ENCODE measurements around the gene MYBBP1A.

MYBBP1A gene

DNA sequence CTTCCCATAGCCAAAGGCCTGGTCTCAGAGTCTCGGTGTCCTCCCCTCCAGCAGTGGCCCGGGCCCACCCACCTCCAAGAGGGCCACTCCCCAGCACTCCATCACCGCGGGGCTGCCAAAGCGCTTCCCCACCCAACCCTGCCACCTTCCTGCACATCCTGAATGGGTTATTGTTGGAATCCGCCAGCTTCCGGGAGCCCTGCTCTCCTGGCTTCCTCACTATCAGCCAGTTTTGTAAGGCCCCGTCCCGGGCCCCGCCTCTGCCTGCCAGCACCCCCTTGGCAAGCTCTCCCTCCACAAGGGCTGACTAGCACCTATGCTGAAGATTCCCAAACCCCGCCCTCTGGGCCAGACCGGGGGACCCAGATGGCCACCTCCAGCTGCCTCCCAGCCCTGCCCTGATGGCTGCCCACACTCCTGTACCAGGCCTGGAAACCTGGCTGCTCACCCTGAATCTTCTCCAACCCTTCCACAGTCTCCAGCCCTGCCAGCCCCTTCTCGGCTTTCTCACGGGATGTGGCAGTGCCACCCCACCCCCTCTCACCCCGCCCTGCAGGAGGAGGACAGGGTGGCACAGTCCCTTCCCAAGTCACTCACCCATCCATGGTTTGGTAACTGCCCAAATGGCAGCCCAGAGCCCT is 14.4 kb downstream of the MYBBP1A start:
- no peak for DNase-seq (ENCODE audit: low read depth in 2 of 2)
- TF ChIP-seq, protein P1, sequence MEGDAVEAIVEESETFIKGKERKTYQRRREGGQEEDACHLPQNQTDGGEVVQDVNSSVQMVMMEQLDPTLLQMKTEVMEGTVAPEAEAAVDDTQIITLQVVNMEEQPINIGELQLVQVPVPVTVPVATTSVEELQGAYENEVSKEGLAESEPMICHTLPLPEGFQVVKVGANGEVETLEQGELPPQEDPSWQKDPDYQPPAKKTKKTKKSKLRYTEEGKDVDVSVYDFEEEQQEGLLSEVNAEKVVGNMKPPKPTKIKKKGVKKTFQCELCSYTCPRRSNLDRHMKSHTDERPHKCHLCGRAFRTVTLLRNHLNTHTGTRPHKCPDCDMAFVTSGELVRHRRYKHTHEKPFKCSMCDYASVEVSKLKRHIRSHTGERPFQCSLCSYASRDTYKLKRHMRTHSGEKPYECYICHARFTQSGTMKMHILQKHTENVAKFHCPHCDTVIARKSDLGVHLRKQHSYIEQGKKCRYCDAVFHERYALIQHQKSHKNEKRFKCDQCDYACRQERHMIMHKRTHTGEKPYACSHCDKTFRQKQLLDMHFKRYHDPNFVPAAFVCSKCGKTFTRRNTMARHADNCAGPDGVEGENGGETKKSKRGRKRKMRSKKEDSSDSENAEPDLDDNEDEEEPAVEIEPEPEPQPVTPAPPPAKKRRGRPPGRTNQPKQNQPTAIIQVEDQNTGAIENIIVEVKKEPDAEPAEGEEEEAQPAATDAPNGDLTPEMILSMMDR (IDR thresholded peaks at IDR 0.05; ENCODE audit: low read depth, low read length) = no peak
- H3K4me3 ChIP-seq (replicated peaks in 1 of 2; ENCODE audit: low read depth in 2 of 2, low read length in 2 of 2) = no peak overlapping the region

DNA sequence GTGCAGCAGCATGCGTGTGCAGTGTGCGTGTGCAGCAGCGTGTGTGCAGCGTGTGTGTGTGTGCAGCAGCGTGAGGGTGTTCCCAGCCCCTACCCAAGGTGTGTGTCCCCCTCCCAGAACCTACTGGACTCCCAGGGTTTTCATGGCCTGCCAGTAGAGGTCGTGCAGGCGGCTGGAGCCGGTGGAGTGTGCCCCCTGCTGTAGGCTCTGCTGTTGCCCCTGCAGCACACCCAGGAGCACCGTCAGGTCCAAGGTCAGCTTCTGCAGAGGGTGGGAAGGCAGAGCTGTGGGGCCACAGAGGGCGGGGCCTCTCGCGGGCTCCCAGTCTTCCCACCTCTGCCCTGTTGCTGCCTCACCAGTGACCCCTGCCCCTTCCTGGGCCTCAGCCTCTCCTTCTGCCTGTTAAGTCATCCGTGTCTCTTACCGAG is 14.9 kb downstream of the MYBBP1A start:
- TF ChIP-seq, protein P1 (IDR thresholded peaks at IDR 0.05; ENCODE audit: low read depth, low read length) = peak; percentile 11

DNA sequence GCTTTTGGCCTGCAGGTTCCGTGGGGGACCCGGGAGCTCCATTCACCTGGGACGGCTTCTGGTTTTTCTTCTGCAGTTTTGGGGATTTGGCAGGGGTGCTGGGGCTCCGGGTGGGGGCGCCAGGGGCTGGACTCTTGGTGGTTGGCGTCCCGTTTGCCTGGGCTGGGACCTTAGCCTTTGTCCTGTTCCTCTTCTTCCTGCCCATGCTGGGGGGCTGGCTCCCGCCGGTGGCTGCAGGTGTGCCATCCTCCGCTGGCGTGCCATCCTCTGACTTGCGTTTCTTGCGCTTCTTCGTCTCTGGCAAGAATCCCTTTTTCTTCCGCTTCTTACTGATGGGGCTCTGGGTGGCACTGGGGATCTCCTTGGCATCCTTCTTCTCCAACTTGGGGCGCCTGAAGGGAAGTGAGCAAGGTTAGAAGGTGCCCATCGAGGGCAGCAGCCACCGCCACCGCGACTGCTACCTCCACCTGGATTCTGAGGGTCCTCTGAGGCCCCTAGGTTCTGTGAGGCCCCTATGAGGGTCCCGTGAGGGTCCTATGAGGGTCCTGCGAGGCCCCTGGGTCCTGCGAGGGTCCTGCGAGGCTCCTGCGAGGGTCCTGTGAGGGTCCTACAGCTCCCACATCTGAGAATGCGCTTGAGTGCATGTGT is 15.5 kb downstream of the MYBBP1A start:
- DNase-seq (ENCODE audit: low read depth in 2 of 2) = no peak
- no peak overlapping the region for H3K4me3 ChIP-seq (replicated peaks in 1 of 2; ENCODE audit: low read depth in 2 of 2, low read length in 2 of 2)
- TF ChIP-seq, protein P1 (IDR thresholded peaks at IDR 0.05; ENCODE audit: low read depth, low read length) = no peak

More for the DNA sequence above, 14.9 kb downstream of the MYBBP1A start:
- DNase-seq (ENCODE audit: low read depth in 2 of 2) = no peak
- H3K4me3 ChIP-seq (replicated peaks in 1 of 2; ENCODE audit: low read depth in 2 of 2, low read length in 2 of 2) = no peak overlapping the region

DNA sequence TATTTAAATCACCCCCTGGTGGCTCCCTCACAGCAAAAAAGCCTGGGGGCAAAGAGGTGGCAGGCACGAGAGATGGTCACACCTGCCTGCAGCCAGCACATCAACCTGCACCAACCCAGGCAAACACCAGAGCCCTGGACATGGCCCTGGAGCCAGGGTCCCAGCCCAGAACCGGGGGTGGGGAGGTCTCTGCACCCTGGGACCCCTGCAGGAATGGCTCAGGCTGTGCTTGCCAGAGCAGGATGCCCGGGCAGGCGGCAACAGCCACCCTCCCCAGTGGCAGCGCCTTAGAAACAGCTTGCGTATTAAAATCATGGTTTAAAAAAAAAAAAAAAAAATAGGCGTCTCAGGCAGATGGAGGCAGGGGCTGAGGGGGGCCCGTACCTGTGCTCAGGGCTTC is 16.2 kb downstream of the MYBBP1A start:
- TF ChIP-seq, protein P1 (IDR thresholded peaks at IDR 0.05; ENCODE audit: low read depth, low read length) = no peak
- DNase-seq (ENCODE audit: low read depth in 2 of 2) = no peak
- no peak overlapping the region for H3K4me3 ChIP-seq (replicated peaks in 1 of 2; ENCODE audit: low read depth in 2 of 2, low read length in 2 of 2)

DNA sequence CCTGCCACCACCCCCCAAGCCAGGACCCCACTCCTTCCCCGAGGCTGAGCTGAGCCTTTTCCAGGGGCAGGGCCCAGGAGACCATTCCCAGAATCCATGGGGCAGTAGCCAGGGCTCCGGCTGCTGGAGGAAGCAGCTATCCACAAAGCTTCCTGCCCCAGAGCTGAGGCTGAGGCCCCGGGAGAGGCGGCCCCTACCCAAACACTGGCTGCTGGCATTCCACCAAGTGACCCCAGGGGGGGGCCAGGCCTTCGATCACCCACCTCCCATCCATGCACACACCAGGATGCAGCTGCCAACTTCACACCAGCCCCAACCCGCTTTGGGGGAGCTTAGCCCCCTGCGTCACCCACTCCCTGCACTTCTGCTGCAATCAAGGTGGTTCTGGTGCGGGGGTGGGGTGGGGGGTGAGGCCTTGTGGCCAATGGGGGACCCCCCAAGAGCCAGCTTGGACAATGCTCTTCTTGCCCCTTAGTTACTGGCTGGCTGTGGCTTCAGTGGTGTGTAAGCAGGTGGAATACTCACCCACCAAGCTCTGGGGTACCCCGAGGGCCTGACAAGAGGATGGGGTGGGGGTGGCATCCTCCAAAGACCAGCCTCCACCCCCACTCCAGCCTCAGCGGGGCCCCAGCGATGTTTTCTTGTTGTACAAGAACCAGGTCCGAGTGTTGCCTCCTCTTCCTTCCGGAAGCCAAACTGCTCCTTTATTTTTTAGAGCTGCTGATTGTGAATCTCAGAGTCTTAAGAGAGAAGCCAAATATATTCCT is 16.8 kb downstream of the MYBBP1A start:
- no peak overlapping the region for H3K4me3 ChIP-seq (replicated peaks in 1 of 2; ENCODE audit: low read depth in 2 of 2, low read length in 2 of 2)
- TF ChIP-seq, protein P1 (IDR thresholded peaks at IDR 0.05; ENCODE audit: low read depth, low read length) = no peak
- DNase-seq (ENCODE audit: low read depth in 2 of 2) = no peak

DNA sequence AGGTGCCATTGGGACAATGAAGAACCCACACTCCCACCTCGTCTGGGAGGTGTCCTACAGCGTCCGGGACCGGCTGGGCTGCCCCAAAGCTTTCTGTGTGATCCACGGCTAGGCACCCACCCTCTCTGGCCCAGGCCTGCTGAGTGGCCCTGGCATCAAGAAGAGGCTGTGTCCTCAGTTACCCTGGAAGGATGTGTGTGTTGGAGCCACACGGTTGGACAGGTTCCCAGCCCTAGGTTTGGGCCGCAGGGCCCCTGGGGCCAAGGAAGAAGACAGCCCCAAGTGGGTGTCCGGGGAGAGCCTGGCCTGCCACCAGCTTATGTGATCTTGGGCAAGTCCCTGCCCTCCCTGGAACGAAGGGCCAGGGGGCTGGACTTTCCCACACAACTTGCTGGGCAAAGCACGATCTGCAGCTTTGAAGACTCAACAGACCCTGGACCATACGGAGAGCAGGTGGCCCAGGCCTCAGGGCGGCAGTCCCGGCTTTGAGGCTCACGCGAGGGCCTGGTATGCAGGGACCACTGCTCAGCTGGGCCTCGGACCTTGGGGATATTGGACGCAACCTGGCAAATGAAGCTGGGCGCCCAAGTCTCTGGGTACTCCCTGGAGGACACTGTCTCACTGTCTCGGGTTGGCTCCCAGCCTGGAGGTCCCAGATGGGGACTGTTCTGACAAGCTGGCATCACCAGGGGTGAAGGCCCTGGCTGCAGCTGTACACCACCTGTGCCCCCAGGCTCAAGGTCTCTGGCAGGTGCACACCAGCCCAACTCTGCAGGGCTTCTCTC is 17.5 kb downstream of the MYBBP1A start:
- no peak for DNase-seq (ENCODE audit: low read depth in 2 of 2)
- TF ChIP-seq, protein P1 (IDR thresholded peaks at IDR 0.05; ENCODE audit: low read depth, low read length) = no peak
- H3K4me3 ChIP-seq (replicated peaks in 1 of 2; ENCODE audit: low read depth in 2 of 2, low read length in 2 of 2) = no peak overlapping the region

Measured in cardiac fibroblast (primary cell).